Stomach (tissue), 9 donors: ENCODE data around the gene NDEL1. TPM values are rescaled to one million over a fixed set of nuclear protein-coding genes. Genes with fewer than 3 reads are reported as not detected.

Source experiments
- DNase-seq, 2 donors: peaks; one replicate each; pipeline versions ENCODE4 v3.0.0 to v3.0.0-alpha.2; 2013 to 2019
- H3K27ac ChIP-seq, 5 donors: fragments of 200-600 bp in 4 of 5; sonication (generic) in 4 of 5; one replicate each; pipeline ENCODE4 v1.5.1; 2013 to 2019; ENCODE audit warnings: mild to moderate bottlenecking in 1 of 5, moderate library complexity in 1 of 5
- H3K27me3 ChIP-seq, 3 donors: fragments of 200-600 bp; sonication (generic); one replicate each; pipeline ENCODE4 v1.5.1; 2017 to 2019; ENCODE audit warnings: mixed run types in 1 of 3
- H3K36me3 ChIP-seq, 4 donors: fragments of 200-600 bp; sonication (generic); 1 replicate in 3 of 4; 2 replicates in 1 of 4; pipeline ENCODE4 v1.5.1; 2016 to 2019
- H3K4me1 ChIP-seq, 4 donors: fragments of 200-600 bp; sonication (generic); one replicate each; pipeline ENCODE4 v1.5.1; 2016 to 2019
- H3K4me3 ChIP-seq, 4 donors: fragments of 200-600 bp; sonication (generic) in 3 of 4; one replicate each; pipeline ENCODE4 v1.5.1; 2016 to 2019; ENCODE audit warnings: mild to moderate bottlenecking in 1 of 4
- H3K9me3 ChIP-seq, 4 donors: fragments of 200-600 bp; sonication (generic); one replicate each; pipeline ENCODE4 v1.5.1; 2016 to 2019
- EP300 ChIP-seq: sonication (generic); formaldehyde crosslinking; IDR thresholded peaks from one replicate; pipeline ENCODE4 v1.6.1; 2017; ENCODE audit warnings: antibody characterized with exemption
- POLR2A ChIP-seq, 4 donors: fragments of 450-650 bp; IDR thresholded peaks; one replicate each; pipeline ENCODE4 v1.6.1; 2016; ENCODE audit warnings: antibody characterized with exemption in 4 of 4, control low read depth in 2 of 4, mild to moderate bottlenecking in 1 of 4, moderate library complexity in 1 of 4
- WGBS, 5 donors: extraction: QIAGEN DNeasy Blood & Tissue Kit in 3 of 5; methylation state at CpG; one replicate each; pipeline versions ENCODE4 v1.1.5 to v1.1.7; 2013 to 2018; 5-methylcytosine and 5-hydroxymethylcytosine counted together
- intact Hi-C: fragments of 100-400 bp; cut with DNase I; formaldehyde crosslinking; loops from one replicate; pipeline ENCODE4 v1.15.1; 2023; ENCODE audit warnings: low total_unique reads
- polyA plus RNA-seq, 3 donors: library from polyadenylated mRNA; stranded (reverse); fragments of 200-250 nt; gene quantifications; one replicate each; pipeline ENCODE4 v1.2.3, GENCODE V29; 2013
- small RNA-seq, 4 donors: library from RNA; depleted of rRNA; stranded (forward); fragments of <200 nt; gene quantifications; one replicate each; pipeline ENCODE3, GENCODE V24; 2016
- total RNA-seq, 5 donors: library from RNA; depleted of rRNA; stranded (reverse); fragments of >200 nt; gene quantifications; one replicate each; pipeline versions ENCODE4 v1.1.0 to v1.2.3, GENCODE V29; 2014 to 2016
- donor health status: healthy with polysubstance abuse.
- donor health status: Bipolar disorder and iron deficiency.
- donor health status: healthy.

The NDEL1 gene
- total and polyA plus RNA-seq, 8 donors: 12.8 to 102 (median 42.9) TPM

- WGBS, 5 donors: 92 to 98% (median 94%) methylated on average over 11 of the region's 11 CpGs
- H3K9me3 ChIP-seq: no peaks in the 10 kb centered on the region
Measured at GRCh38 chr17:8514801-8515200, 79.1 kb downstream of the NDEL1 start.

More at GRCh38 chr17:8514801-8515200, 79.1 kb downstream of the NDEL1 start:
- intact Hi-C loops: no loop called here
- Histone ChIP-seq H3K27ac (no peak overlapping the region), H3K4me1 (no peaks in the 10 kb centered on the region), H3K4me3 (no peak overlapping the region), H3K27me3 (no peaks in the 10 kb centered on the region), H3K36me3 (peaks cover under 1 to 86% (median 49%) of the 10 kb centered on the region in 4 donors)
- TF ChIP-seq POLR2A (IDR thresholded peaks at IDR 0.05) (no peak), EP300 (no peak)
- no peak for DNase-seq

Small RNA genes within 50 kb of the gene (small RNA-seq; reads per million reads assigned to genes)
- gene RNU7-43P: 0 reads per million in 4 donors

Other genes starting within 250 kb of the NDEL1 start
- 10 to 100 TPM in 2 of 5 donors, 1 to 10 TPM in 2, under 1 TPM in 1; 0.58 to 70.1 (median 4.6) TPM for gene BORCS6, start 245.7 kb upstream of the NDEL1 start, total RNA-seq
- 1 to 10 TPM; 6.6 to 9.2 (median 7.9) TPM for gene BORCS6, start 245.7 kb upstream of the NDEL1 start, polyA plus RNA-seq
- 10 to 100 TPM in 2 of 5 donors, 1 to 10 TPM in 3; 1.0 to 66.0 (median 2.3) TPM for gene AURKB, start 225.3 kb upstream of the NDEL1 start, total RNA-seq
- gene AURKB, start 225.3 kb upstream of the NDEL1 start, polyA plus RNA-seq: 10 to 100 TPM in 2 of 3 donors, 1 to 10 TPM in 1; 8.2 to 24.9 (median 10.7) TPM
- gene CTC1, start 187.8 kb upstream of the NDEL1 start, total RNA-seq: 100 to 1,000 TPM in 1 of 5 donors, 10 to 100 TPM in 4; 12.9 to 105 (median 40.1) TPM
- gene CTC1, start 187.8 kb upstream of the NDEL1 start, polyA plus RNA-seq: 1 to 10 TPM; 3.7 to 9.9 (median 9.7) TPM
- gene PFAS, start 186.6 kb upstream of the NDEL1 start, total RNA-seq: 10 to 100 TPM in 4 of 5 donors, 1 to 10 TPM in 1; 5.9 to 68.7 (median 25.3) TPM
- gene PFAS, start 186.6 kb upstream of the NDEL1 start, polyA plus RNA-seq: 10 to 100 TPM in 1 of 3 donors, 1 to 10 TPM in 2; 4.6 to 10.2 (median 6.3) TPM
- 10 to 100 TPM in 1 of 5 donors, 1 to 10 TPM in 3, not detected in 1; 2.9 to 25.4 (median 7.6) TPM for gene RANGRF, start 147.2 kb upstream of the NDEL1 start, total RNA-seq
- gene RANGRF, start 147.2 kb upstream of the NDEL1 start, polyA plus RNA-seq: 10 to 100 TPM; 48.5 to 59.2 (median 54.1) TPM
- 10 to 100 TPM in 1 of 5 donors, 1 to 10 TPM in 2, under 1 TPM in 1, not detected in 1; 0.55 to 25.9 (median 4.8) TPM for gene SLC25A35, start 140.5 kb upstream of the NDEL1 start, total RNA-seq
- 1 to 10 TPM; 4.0 to 7.3 (median 4.4) TPM for gene SLC25A35, start 140.5 kb upstream of the NDEL1 start, polyA plus RNA-seq
- 100 to 1,000 TPM in 1 of 5 donors, 10 to 100 TPM in 2, 1 to 10 TPM in 2; 2.4 to 263 (median 11.0) TPM for gene ARHGEF15, start 125.6 kb upstream of the NDEL1 start, total RNA-seq
- 1 to 10 TPM; 2.8 to 5.7 (median 3.8) TPM for gene ARHGEF15, start 125.6 kb upstream of the NDEL1 start, polyA plus RNA-seq
- not detected for gene ODF4, start 96.0 kb upstream of the NDEL1 start, total RNA-seq
- not detected for gene ODF4, start 96.0 kb upstream of the NDEL1 start, polyA plus RNA-seq
- gene RPL26, start 52.7 kb upstream of the NDEL1 start, total RNA-seq: 1,000 to 10,000 TPM in 4 of 5 donors, 100 to 1,000 TPM in 1; 506 to 3,830 (median 2,422) TPM
- 1,000 to 10,000 TPM; 4,166 to 5,414 (median 4,286) TPM for gene RPL26, start 52.7 kb upstream of the NDEL1 start, polyA plus RNA-seq
- not detected for gene RNF222, start 38.1 kb upstream of the NDEL1 start, total RNA-seq
- 1 to 10 TPM in 1 of 3 donors, not detected in 2; 1.5 TPM for gene RNF222, start 38.1 kb upstream of the NDEL1 start, polyA plus RNA-seq
- 100 to 1,000 TPM in 1 of 5 donors, 10 to 100 TPM in 3, 1 to 10 TPM in 1; 9.3 to 104 (median 24.2) TPM for gene MYH10, start 194.8 kb downstream of the NDEL1 start, total RNA-seq
- gene MYH10, start 194.8 kb downstream of the NDEL1 start, polyA plus RNA-seq: 1 to 10 TPM; 1.8 to 2.4 (median 2.3) TPM